Activated effector memory CD4-positive, alpha-beta T cell treated with anti-CD3 and anti-CD28 coated beads, Interleukin-2, amount 50 U/mL, for 16 hours (primary cell): ENCODE measurements around the gene ZNF184.

Experiments
- DNase-seq: peaks from one replicate; pipeline ENCODE4 v3.0.0-alpha.2; 2020

Gene ZNF184

DNA sequence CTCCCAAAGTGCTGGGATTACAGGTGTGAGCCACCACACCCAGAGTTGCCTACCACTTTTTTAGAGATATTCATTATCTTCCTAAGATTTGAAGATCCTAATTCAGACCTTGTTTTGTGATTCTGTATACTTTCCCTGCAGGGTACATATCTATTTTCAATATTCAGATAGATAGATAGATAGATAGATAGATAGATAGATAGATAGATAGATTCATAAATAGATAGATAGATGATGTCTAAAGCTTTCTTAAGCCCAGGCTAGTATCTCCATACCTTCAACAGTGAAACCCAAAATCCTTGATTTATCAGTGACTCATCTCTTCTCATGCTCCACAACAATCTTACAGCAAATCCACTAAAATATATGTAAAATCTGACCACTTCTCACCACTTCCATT lies 53.5 kb downstream of the ZNF184 start:
- DNase-seq: no peak

- no peak for DNase-seq
Observed at GRCh38 chr6:27415898-27416297, 57.0 kb downstream of the ZNF184 start.

GRCh38 chr6:27414996-27415395 lies 57.9 kb downstream of the ZNF184 start:
- no peak for DNase-seq

DNA sequence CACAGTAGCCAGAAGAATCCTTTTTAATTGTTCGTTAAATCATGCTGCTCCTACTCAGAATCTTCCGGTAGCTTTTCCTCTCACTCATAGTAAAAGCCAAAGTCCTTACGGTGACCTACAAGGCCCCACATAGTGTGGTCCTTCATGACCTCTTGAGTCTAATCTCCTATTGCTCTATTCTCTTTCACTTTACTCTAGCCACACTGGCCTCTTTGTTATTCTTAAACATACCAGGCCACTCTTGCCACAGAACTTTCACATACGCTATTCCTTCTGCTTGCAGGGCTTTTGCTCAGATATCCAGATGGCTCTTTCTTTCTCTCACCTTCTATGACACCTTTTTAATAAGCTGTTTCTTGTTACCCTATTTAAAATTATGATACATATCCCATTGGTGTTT lies 58.6 kb downstream of the ZNF184 start:
- DNase-seq: no peak

GRCh38 chr6:27407153-27407814 lies 65.6 kb downstream of the ZNF184 start:
- no peak for DNase-seq

DNA sequence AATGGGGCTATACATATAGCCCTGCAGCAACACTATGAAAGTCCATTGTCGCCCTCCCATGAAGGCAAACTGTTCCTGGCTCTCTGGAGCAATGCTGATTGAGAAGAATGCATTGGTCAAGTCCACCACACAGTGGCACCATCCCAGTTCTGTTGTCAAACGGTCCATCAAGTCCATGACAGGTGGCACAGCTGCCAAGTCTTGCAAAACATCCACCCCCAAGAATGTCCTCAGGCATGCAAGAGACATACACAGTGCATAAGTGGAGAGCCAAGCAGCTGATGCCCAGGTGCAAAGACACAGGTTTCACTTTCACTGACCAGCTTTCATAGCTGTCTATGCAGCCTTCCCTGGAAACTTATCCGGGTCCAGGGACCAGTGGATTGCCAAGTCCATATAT lies 66.8 kb downstream of the ZNF184 start:
- no peak for DNase-seq

- no peak for DNase-seq
Observed at GRCh38 chr6:27400877-27401642, 71.8 kb downstream of the ZNF184 start.
